ENCODE data around the gene CDH24.

CDH24 gene, protein sequence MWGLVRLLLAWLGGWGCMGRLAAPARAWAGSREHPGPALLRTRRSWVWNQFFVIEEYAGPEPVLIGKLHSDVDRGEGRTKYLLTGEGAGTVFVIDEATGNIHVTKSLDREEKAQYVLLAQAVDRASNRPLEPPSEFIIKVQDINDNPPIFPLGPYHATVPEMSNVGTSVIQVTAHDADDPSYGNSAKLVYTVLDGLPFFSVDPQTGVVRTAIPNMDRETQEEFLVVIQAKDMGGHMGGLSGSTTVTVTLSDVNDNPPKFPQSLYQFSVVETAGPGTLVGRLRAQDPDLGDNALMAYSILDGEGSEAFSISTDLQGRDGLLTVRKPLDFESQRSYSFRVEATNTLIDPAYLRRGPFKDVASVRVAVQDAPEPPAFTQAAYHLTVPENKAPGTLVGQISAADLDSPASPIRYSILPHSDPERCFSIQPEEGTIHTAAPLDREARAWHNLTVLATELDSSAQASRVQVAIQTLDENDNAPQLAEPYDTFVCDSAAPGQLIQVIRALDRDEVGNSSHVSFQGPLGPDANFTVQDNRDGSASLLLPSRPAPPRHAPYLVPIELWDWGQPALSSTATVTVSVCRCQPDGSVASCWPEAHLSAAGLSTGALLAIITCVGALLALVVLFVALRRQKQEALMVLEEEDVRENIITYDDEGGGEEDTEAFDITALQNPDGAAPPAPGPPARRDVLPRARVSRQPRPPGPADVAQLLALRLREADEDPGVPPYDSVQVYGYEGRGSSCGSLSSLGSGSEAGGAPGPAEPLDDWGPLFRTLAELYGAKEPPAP

DNA sequence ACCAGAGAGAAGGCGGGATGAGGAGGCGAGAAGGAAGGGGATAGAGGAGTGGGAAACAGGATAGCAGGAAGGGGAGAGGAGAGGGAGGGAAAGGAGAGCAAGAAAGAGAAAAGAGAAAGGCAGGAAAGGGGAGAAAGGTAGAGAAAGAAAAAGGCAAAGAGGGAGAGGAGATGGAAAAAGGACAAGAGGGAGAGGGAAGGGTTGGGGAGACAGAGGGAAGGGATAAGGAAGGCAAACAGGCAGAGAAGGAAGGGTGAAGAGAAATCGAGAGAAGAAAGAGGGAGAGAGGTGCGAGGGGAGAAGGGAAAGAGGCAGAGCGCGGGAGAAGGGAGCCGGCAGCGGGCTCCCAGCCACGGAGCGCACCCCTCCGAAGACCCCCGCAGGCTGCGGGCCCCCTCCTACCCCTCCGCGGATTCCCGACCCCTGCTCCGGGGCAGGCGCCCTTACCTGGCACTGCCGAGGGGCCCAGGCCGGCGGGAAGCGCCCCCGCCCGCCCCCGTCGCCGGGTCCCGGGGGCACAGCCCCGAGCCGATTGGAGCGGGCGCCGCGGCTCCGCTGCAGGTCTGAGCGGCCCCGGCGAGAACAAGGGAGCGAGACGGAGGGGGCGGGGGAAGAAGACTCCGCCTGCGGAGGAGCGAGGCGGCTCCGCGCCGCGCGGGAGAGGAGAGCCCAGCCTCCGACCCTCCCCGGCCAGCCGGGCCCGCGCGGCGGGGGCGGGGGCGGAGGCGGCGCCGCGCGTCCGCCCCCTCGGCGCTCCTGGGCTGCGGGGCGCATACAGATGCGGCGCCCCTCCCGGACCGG, at the start of gene CDH24:
TSS of gene CDH24 (minus strand) at position 565 of the 801 bp plus-strand sequence. CDS start 1,787 bp downstream, outside the sequence.
- peak; percentile 91 for DNase-seq (ENCODE audit: low spot score)

DNA sequence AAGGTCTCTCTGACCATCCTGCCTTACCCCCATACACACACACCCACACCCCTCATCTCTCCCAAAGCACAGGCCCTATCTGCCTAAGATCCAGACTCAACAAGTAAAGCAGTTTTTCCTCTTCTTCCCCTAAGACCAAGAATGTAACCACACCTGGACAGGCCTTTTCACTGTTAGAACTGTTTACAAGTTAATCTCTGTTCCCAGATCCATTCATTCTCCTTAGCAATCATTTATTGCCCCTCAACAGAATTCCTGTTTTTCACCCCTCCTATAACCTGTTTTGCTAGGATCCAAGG, 49.4 kb upstream of the CDH24 start:
- no peak for DNase-seq (ENCODE audit: low spot score)

DNA sequence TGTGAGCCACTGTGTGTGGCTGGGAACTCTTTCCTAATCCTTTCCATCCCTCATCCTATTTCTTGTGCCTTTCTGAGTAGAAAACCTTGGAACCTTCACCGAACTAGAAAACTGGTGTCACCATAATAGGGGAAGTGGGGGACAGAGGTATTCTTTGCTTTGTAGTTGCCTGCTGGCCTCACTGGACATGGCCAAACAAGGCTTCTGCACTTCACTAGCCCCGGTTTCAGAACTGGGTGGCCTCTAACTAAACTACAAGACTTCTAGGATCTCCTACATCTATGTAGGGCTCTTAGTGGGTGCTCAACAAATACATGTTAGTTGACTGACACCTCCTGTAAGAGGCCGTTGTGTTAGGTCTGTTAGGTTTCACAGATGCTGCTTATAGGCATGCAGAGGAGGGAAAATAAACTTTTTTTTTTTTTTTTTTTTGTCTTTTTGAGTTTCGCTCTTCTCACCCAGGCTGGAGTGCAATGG, 48.1 kb upstream of the CDH24 start:
- no peak for DNase-seq (ENCODE audit: low spot score)

DNA sequence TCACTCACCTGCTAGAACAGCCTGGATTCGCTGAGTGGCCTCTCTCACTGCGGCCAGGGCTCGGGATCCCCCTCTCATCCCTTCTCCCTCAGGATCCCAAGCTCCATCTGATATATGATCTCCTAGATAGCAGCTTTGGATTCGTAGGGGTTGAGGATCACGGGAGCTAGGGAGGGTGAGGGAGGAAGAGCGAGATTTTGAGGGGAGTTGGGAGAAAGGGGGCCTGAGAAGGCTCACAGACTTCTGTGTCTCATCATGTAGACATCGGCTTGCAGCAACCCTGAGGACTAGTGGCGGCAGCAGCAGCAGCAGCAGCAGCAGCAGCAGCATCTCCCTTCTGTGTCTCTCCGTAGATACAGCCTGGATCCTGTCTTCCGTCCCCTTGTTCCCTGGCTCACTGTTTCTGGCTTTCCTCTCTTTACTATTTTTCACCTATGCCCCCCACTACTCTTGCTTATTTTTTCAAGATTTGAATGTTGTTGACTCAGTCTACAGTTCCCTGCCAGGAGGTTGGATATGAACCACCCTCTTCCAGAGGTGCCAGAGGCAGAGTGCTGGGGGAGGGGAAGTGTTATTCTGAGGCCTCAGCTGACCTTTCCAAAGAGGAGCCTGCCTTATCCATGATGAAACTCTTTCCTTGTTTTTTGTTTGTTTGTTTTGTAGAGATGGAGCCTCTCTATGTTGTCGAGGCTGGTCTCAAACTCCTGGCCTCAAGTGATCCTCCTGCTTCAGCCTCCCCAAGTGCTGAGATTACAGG, 47.4 kb upstream of the CDH24 start, which contains the start of gene CIROP:
TSS of gene CIROP (minus strand) at position 399 of the 757 bp plus-strand sequence. CDS start at position 330, 69 bp downstream.
- DNase-seq (ENCODE audit: low spot score), result no peak

DNA sequence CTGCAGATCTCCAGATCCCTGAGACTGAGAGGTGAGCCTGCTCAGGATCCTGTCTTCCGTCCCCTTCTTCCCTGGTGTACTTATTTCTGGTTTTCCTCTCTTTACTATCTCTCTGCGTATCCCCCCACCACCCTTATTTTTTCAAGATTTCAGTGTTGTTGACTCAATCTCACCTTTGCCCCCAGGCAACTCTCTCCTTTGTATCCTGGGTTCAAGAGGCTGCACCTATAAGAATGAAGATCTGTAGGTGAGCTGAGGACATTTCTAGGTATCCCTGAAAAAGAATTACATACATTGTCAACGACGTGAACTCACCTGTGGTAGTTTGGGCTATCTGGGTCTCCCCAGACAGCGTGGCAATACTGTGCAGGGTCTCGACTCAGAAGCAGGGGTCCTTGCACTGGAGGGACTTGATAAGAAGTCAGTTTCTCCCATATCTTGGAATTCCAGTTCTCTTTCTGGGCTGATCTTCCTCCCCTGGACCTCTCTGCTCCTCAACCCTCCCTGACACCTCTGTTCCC, 46.8 kb upstream of the CDH24 start:
- DNase-seq (ENCODE audit: low spot score), result no peak

DNA sequence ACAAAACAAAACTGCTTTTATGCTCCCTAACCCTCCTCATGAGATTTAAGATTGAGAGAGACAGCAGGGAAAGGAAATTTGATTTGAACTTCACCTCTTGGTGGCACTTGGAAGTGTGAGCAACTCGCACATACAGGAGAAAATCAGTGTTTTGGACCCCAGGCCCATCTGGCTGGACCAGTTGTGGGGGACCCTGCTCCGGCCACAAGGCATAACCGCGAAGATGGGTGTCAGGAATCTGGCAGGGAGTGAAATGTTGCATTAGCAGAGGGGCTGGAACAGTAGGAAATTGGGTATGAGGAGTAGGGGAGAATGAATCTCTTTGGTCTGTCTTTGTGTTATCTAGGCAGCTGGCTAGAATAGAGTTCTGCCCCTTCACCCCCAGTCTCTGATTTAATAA, 46.3 kb upstream of the CDH24 start:
- DNase-seq (ENCODE audit: low spot score), result no peak

DNA sequence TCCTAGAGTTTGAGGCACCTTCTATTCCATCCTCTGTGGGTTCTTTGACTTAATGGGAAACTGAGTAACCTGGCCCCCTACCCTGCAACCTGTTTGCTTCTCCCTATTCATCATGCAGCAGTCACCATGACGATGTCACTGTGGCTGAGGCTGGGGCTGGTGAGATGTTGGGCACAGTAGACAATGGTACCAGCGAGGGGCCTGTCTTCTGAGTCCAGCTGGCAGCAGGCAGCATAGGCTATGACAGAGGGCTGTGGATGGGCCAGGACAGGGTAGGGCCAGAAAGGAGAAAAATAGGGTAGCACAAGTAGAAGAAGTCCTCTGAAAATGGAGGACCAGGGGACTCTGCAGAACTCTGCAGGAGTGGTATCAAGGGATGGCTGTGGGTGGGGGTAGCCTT, 45.5 kb upstream of the CDH24 start:
- DNase-seq (ENCODE audit: low spot score), result no peak

DNA sequence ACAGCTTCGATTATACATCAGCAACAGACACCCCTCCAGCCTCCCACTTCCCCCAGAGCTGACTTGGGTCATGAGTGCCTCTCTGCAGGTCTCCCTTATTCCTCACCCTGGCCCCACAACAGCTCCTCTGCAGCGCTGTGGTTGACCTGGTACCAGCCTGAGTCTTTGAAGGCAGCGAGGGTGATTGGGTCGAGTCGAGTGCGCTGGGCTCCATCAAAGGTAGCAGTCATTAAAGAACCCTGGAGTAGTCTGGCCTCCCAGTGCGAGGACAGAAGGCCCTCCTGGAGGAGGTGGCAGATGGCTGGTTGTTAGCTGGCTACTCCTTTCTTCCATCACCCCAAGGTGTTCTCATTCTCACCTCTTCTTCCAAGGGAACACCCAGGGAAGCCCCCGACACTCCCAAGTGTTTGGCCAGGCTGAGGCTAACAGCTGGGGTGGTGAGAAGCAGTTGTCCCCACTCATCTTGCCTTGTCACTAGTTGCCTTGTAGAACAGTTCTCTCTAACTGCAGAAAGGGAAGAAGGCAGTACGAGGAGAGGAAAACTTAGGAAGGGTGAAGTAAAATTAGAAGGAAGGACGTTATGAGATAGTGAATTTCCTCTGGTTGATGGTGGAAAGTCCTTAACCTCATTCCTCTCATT, 44.8 kb upstream of the CDH24 start:
- no peak for DNase-seq (ENCODE audit: low spot score)

DNA sequence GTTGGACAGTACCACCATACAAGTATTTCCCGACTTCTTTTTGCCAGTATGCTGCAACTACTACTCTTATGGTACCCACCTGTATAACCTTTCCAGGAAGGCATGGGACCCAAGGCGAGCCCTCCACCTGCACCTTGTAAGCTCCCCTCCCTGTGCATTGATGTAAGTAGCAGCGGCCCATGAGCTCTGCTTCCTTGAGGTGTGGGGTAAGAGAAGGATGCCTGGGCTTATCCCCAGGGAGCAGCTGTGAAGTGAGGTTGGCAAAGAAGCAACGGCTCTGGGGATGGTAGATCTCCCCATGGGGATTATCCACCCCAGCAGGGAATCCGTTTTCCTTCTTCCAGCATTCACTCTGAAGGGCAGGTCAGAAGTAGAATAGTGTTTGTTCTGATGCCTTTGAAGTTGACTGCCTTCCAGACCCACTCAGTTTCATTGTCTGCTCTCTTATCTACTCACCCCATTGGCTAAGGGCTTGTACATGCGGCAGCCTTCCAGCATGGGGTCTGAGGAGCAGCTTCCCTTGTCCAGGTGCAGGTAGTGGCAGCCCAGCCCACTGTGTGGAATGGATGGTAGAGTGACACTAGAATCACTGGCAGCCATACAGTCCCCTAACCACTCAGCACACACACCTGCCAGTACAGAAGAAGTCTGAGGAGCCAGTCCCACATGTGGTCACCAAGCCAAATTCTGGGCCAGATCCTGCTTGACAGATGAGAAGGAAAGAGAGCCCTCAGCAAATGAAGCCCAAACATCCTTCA, 44.1 kb upstream of the CDH24 start:
- no peak for DNase-seq (ENCODE audit: low spot score)

DNA sequence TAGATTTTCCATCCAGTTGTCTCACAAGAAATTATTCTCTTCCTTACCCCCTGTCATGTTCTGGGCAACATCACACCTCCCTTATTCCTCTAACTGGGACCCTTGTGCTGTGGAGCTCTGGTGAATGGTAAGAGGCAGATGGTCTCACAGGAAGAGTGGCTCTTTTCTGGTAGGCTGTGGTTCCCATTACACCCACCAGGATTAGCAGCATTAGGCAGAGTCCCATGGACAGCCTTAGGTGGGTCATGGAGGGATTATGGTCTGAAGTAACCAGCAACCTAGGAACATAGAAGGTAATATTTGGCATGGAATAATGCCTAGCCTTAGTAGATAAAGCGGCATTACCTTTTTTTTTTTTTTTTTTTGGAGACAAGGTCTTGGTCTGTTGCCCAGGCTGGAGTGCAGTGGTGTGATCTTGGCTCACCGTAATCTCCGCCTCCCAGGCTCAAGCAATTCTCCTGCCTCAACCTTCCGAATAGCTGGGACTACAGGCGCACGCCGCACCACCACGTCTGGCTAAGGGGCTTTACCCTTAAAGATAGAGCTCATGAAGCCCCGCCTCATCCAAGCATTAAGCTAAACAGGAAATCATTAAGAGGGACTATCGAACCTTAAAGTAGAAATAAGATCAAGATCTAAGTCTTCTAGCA, 42.0 kb upstream of the CDH24 start:
- DNase-seq (ENCODE audit: low spot score), result no peak

DNA sequence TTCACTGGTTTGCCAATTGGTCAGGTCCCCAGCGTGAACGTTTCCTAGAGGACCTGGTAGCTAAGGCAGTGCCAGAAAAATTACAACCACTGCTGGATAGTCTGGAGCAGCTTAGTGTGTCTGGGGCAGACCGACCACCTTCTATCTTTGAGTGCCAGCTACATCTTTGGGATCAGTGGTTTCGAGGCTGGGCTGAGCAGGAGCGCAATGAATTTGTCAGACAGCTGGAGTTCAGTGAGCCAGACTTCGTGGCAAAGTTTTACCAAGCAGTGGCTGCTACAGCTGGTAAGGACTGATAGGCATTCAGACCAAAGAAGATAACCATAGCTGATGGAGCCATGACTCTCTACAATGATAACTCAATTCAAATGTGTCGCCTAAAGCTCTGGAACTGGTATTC, 40.5 kb upstream of the CDH24 start:
- no peak for DNase-seq (ENCODE audit: low spot score)

DNA sequence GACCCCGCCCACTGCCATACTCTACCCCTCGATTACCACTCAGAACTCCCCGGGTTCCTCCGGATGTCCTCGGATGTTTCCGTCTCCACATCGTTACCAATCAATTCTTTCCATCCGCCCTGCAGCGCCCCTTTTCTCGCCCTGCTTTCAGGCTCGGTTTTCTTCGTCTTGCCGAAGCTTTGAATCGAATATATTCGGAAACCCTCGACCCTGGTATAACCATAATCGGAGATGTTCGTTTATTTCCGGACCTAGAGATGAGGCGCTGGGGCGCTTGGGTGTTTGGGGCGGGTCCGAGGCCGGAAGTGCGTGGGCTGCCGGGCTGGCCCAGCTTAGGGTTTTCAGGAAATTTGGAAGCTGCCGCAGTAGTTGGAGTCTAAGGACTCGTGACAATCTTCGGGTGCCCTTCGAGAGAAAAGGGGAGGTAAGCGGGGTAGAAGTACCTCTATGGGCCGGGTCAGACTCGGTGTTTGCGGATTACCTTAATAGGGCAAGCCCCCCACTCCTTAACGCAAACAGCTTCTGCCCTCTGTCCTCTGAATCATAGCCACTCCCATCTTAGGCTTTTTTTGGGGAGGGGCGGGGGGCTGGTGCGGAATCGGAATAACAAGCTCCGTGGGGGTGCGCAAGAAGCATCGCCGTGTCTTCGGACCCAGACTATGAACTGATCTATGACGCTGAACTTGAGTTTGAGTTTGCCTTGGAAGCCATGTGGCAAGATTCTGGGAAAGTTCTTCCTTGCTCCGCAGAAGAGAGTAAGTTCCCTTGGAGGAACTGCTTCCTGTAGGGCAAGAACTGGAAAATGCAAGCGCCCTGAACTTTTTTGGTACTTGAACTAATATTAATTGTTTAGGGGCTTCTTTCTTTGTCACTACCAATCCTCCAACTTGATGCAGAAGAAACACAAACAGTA, 38.1 kb upstream of the CDH24 start, which contains the start of gene C14orf119:
TSS of gene C14orf119 (plus strand) at position 310 of the 913 bp plus-strand sequence. CDS start 2,154 bp downstream, outside the sequence.
- peak; percentile 98 for DNase-seq (ENCODE audit: low spot score)

DNA sequence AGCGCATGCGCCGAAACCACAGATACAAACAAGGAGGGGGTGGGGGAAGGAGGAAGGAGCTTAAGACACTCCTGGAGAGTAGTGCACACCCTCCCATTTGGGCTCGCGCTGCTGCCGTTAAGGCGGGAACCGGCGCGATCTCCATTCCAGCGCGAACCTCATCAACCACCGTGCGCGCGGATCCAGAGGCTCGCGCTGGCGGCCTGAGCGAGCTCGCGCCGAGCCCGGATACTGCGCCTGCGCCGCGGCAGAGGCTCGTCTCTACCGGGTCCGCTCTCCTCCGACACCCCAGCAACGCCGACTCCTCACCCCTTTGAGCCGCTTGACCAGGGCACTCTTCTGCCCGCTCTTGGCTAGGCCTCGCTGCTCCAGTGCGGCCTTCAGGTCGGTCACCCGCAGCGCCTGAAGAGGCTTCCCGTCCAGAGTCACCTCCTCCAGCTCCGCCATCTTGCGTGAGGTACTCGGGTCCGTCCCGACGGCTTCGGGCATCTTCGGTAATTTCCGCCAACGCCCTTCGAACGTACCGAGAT, 37.4 kb upstream of the CDH24 start, which contains the start of gene ACIN1:
TSS of gene ACIN1 (minus strand) at position 471 of the 530 bp plus-strand sequence. CDS start at position 447, 24 bp downstream.
- DNase-seq (ENCODE audit: low spot score), result peak; percentile 85

DNA sequence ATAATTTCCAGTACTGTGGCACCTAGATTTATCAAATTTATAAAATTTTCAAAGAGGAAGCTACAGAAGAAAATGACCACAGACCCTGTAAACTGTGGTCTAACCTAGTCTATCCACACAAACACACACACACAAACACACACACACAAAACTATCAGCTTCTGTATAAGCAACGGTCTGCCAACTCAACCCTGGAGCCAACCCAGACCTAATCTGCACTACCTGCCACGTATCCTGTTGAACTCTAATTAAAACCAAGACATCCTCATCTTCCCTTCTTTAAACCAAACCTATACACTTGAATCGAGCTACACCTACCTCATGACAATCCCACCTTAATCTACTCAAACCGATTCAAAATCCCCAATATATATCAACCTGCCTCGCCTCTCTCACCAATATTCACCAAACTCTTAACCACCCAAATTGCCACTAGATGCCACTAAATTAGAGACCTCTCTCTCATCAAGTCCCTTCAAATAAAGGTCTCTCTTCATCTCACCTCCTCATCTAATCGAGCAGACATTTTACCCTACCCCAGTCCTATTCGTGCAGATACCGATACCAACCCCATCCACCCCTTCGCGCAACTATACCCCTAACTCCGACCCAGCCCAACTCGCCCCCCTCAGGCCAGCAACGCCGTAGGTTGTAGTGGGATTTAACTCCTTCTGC, 36.8 kb upstream of the CDH24 start:
- no peak for DNase-seq (ENCODE audit: low spot score)

DNA sequence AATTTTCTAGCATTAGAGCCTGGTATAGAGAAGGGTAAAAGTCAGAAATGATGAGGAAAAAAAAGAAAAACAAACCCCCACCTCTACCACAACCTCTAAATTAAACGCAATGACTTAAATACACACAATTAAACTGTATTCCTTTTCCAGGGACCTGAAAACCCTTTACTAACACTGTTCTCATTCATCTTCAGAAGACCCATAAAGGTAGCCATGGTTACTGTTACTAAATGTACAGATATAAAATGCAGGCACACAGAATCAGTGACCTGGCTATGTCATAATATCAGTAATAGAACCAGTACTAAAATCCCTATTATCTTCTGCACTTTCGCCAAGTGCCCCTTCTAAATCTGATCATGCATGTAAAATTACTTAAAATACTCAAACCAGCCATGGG, 36.2 kb upstream of the CDH24 start:
- no peak for DNase-seq (ENCODE audit: low spot score)

DNA sequence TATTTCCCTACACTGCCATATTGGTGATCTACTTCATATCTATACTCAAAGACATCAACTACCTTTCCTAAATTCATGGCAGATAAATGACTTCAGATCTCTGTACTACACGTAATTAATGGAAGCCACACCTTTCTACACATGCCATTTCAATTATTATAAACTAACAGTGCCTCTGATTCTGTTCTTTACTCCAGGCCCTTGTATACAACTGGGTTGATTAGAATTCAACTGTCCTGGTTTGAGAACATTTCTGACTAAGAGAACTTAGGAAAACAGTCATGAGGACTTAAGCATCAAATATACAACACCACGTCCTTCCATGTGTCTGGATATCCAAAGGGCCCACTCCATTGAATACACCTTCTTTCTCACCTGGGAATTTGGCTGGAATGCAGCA, 35.8 kb upstream of the CDH24 start:
- DNase-seq (ENCODE audit: low spot score), result no peak

Measured in GM03348 (cell line).